ENCODE results near the gene PNMA8B.
A peak's percentile ranks its signal among the peaks of the same experiment; 100 is the strongest.
"Not testable (repeated sequence)": the region's sequence is repeated elsewhere in the genome, so short reads cannot be mapped to it uniquely, and the experiment has no call there.

The PNMA8B gene

GRCh38 chr19:46524308-46524707 lies 28.6 kb upstream of the PNMA8B start:
- no peak for DNase-seq (ENCODE audit: low read depth, low spot score)
- H3K4me3 ChIP-seq (ENCODE audit: low read depth, low read length), result no peak overlapping the region
- no peak for TF ChIP-seq CTCF (IDR thresholded peaks at IDR 0.05; ENCODE audit: low read depth, low read length)
- in situ Hi-C loops (cut with HindIII; ENCODE audit: low sequenced_read_pairs), result no loop called here

GRCh38 chr19:46522988-46523387 lies 27.3 kb upstream of the PNMA8B start:
- DNase-seq (ENCODE audit: low read depth, low spot score); in situ Hi-C loops (cut with HindIII; ENCODE audit: low sequenced_read_pairs); H3K4me3 ChIP-seq (ENCODE audit: low read depth, low read length): not testable (repeated sequence)

- no peak for TF ChIP-seq CTCF (IDR thresholded peaks at IDR 0.05; ENCODE audit: low read depth, low read length)
- H3K4me3 ChIP-seq (ENCODE audit: low read depth, low read length), result no peak overlapping the region
- in situ Hi-C loops (cut with HindIII; ENCODE audit: low sequenced_read_pairs), result no loop called here
- no peak for DNase-seq (ENCODE audit: low read depth, low spot score)
Observed at GRCh38 chr19:46521241-46521868, 25.7 kb upstream of the PNMA8B start.

GRCh38 chr19:46520616-46521015 lies 24.9 kb upstream of the PNMA8B start:
- no peak overlapping the region for H3K4me3 ChIP-seq (ENCODE audit: low read depth, low read length)
- TF ChIP-seq CTCF (IDR thresholded peaks at IDR 0.05; ENCODE audit: low read depth, low read length), result no peak
- DNase-seq (ENCODE audit: low read depth, low spot score), result no peak
- in situ Hi-C loops (cut with HindIII; ENCODE audit: low sequenced_read_pairs), result no loop called here

- no peak for DNase-seq (ENCODE audit: low read depth, low spot score)
- no peak for TF ChIP-seq CTCF (IDR thresholded peaks at IDR 0.05; ENCODE audit: low read depth, low read length)
- in situ Hi-C loops (cut with HindIII; ENCODE audit: low sequenced_read_pairs), result no loop called here
- H3K4me3 ChIP-seq (ENCODE audit: low read depth, low read length), result no peak overlapping the region
Observed at GRCh38 chr19:46517471-46517870, 21.8 kb upstream of the PNMA8B start.

GRCh38 chr19:46515879-46516350 lies 20.2 kb upstream of the PNMA8B start:
- peak; percentile 31 for DNase-seq (ENCODE audit: low read depth, low spot score)
- peak; percentile 78 for TF ChIP-seq CTCF (IDR thresholded peaks at IDR 0.05; ENCODE audit: low read depth, low read length)
- H3K4me3 ChIP-seq (ENCODE audit: low read depth, low read length), result no peak overlapping the region
- in situ Hi-C loops (cut with HindIII; ENCODE audit: low sequenced_read_pairs), result no loop called here

GRCh38 chr19:46515290-46515609 lies 19.6 kb upstream of the PNMA8B start:
- no peak for TF ChIP-seq CTCF (IDR thresholded peaks at IDR 0.05; ENCODE audit: low read depth, low read length)
- in situ Hi-C loops (cut with HindIII; ENCODE audit: low sequenced_read_pairs), result no loop called here

More at GRCh38 chr19:46515290-46515609, 19.6 kb upstream of the PNMA8B start:
- DNase-seq (ENCODE audit: low read depth, low spot score), result no peak
- H3K4me3 ChIP-seq (ENCODE audit: low read depth, low read length), result no peak overlapping the region

Measured in astrocyte of the spinal cord (primary cell).